Renal pelvis (tissue), 4 donors: ENCODE results near the gene FGF1. TPM values are rescaled to one million over a fixed set of nuclear protein-coding genes. Genes with fewer than 3 reads are reported as not detected.
A peak's percentile ranks its signal among the peaks of the same experiment; 100 is the strongest.

ENCODE experiments used
- DNase-seq: peaks from one replicate; pipeline ENCODE4 v3.0.0-alpha.2; 2013
- polyA plus RNA-seq, 3 donors: library from polyadenylated mRNA; unstranded; fragments of 120-200 nt; gene quantifications; one replicate each; pipeline ENCODE4 v1.2.1, GENCODE V29; 2013; ENCODE audit not compliant: insufficient read length in 3 of 3

Gene FGF1
- polyA plus RNA-seq, 3 donors: 15.2 to 19.0 (median 18.9) TPM

- DNase-seq: no peak
Measured at GRCh38 chr5:142587354-142587965, 98.4 kb downstream of the FGF1 start.

GRCh38 chr5:142586552-142586951 is 99.3 kb downstream of the FGF1 start:
- no peak for DNase-seq

- DNase-seq: no peak
Measured at GRCh38 chr5:142585451-142585850, 100.4 kb downstream of the FGF1 start.

GRCh38 chr5:142584891-142585290 is 101.0 kb downstream of the FGF1 start:
- DNase-seq: no peak

GRCh38 chr5:142578161-142578830 is 107.6 kb downstream of the FGF1 start:
- no peak for DNase-seq

GRCh38 chr5:142576804-142577203 is 109.1 kb downstream of the FGF1 start:
- DNase-seq: no peak

GRCh38 chr5:142576303-142576702 is 109.6 kb downstream of the FGF1 start:
- no peak for DNase-seq

GRCh38 chr5:142572006-142572405 is 113.9 kb downstream of the FGF1 start:
- DNase-seq: no peak

- no peak for DNase-seq
Measured at GRCh38 chr5:142571371-142571770, 114.5 kb downstream of the FGF1 start.

GRCh38 chr5:142569905-142570304 is 116.0 kb downstream of the FGF1 start:
- DNase-seq: no peak

- no peak for DNase-seq
Measured at GRCh38 chr5:142568996-142569335, 116.9 kb downstream of the FGF1 start.

GRCh38 chr5:142568283-142568995 is 117.5 kb downstream of the FGF1 start:
- peak; percentile 76 for DNase-seq

GRCh38 chr5:142561486-142562097 is 124.3 kb downstream of the FGF1 start:
- DNase-seq: no peak

GRCh38 chr5:142561029-142561428 is 124.9 kb downstream of the FGF1 start:
- DNase-seq: no peak

- no peak for DNase-seq
Measured at GRCh38 chr5:142552107-142552506, 133.8 kb downstream of the FGF1 start.

GRCh38 chr5:142551338-142552067 is 134.4 kb downstream of the FGF1 start:
- DNase-seq: no peak

- no peak for DNase-seq
Measured at GRCh38 chr5:142550471-142550870, 135.4 kb downstream of the FGF1 start.

GRCh38 chr5:142549834-142550233 is 136.1 kb downstream of the FGF1 start:
- DNase-seq: no peak

GRCh38 chr5:142548739-142549275 is 137.1 kb downstream of the FGF1 start:
- DNase-seq: peak; percentile 90

- no peak for DNase-seq
Measured at GRCh38 chr5:142547445-142548380, 138.2 kb downstream of the FGF1 start.
